IPS DF 19.7 (cell line): ENCODE measurements around the gene GREB1.

ENCODE experiments used
- DNase-seq: peaks from one replicate; pipeline ENCODE4 v3.0.0-alpha.2; 2013; ENCODE audit warnings: low read depth, low spot score

The GREB1 gene

GRCh38 chr2:11562011-11562410 is 28.2 kb downstream of the GREB1 start:
- DNase-seq = no peak

- no peak for DNase-seq
These were observed 28.6 kb downstream of the GREB1 start for GRCh38 chr2:11562476-11562875.

- no peak for DNase-seq
These were observed 30.2 kb downstream of the GREB1 start for GRCh38 chr2:11563784-11564666.

- DNase-seq = no peak
These were observed 31.1 kb downstream of the GREB1 start for GRCh38 chr2:11564816-11565567.

GRCh38 chr2:11566383-11566782 is 32.5 kb downstream of the GREB1 start:
- no peak for DNase-seq

- no peak for DNase-seq
These were observed 33.8 kb downstream of the GREB1 start for GRCh38 chr2:11567631-11568031.

- no peak for DNase-seq
These were observed 34.6 kb downstream of the GREB1 start for GRCh38 chr2:11568436-11568835.

- no peak for DNase-seq
These were observed 35.8 kb downstream of the GREB1 start for GRCh38 chr2:11569636-11570035.

- no peak for DNase-seq
These were observed 37.3 kb downstream of the GREB1 start for GRCh38 chr2:11571170-11571569.

GRCh38 chr2:11572996-11573395 is 39.2 kb downstream of the GREB1 start:
- no peak for DNase-seq

GRCh38 chr2:11573418-11574175 is 39.8 kb downstream of the GREB1 start:
- no peak for DNase-seq

GRCh38 chr2:11574176-11575046 is 40.6 kb downstream of the GREB1 start:
- no peak for DNase-seq

GRCh38 chr2:11576398-11576797 is 42.6 kb downstream of the GREB1 start:
- no peak for DNase-seq

GRCh38 chr2:11577101-11577883 is 43.4 kb downstream of the GREB1 start:
- no peak for DNase-seq

- DNase-seq = no peak
These were observed 44.5 kb downstream of the GREB1 start for GRCh38 chr2:11578081-11578948.

GRCh38 chr2:11578986-11579774 is 45.3 kb downstream of the GREB1 start:
- no peak for DNase-seq

- DNase-seq = no peak
These were observed 46.2 kb downstream of the GREB1 start for GRCh38 chr2:11579867-11580659.

- DNase-seq = no peak
These were observed 46.9 kb downstream of the GREB1 start for GRCh38 chr2:11580697-11581096.
